Panc1 (cell line): ENCODE data around the gene NADK2. TPM values are rescaled to one million over a fixed set of nuclear protein-coding genes. Genes with fewer than 3 reads are reported as not detected.

Experiments
- ATAC-seq: fragments of 200-7000 bp; cut with Tn5 transposase; 2 replicates; pipeline ENCODE4 v1.9.1; 2020; ENCODE audit warnings: mild to moderate bottlenecking, moderate library complexity
- BruUV-seq: library from RNA; stranded (reverse); fragments of 400-500 nt; replicated peaks from 2 replicates; lab custom pipeline; 2021; lab: Mats Ljungman, UMichigan
- CTCF ChIA-PET: fragments of 300-600 bp; sonication (Branson Sonifier 250); formaldehyde crosslinking; loops from one replicate; lab custom pipeline; 2022; ENCODE audit warnings: antibody characterized with exemption; lab: Charles Lee
- POLR2A ChIA-PET: fragments of 300-600 bp; sonication (Branson Sonifier 250); formaldehyde crosslinking; loops from one replicate; lab custom pipeline; 2022; ENCODE audit warnings: antibody characterized with exemption; lab: Charles Lee
- DNase-seq: peaks from one replicate; pipeline ENCODE4 v3.0.0-alpha.2; 2010; ENCODE audit warnings: low read depth, low spot score
- H3K27ac ChIP-seq: 2 replicates; pipeline ENCODE4 v1.5.1; 2011; ENCODE audit warnings: mild to moderate bottlenecking, low read length, inconsistent platforms
- H3K27me3 ChIP-seq: fragments of 200-500 bp; sonication (Bioruptor generic); 2 replicates; pipeline ENCODE4 v1.6.0; 2014; ENCODE audit warnings: low read length, inconsistent platforms; ENCODE audit not compliant: control insufficient read depth, insufficient read depth
- H3K36me3 ChIP-seq: fragments of 200-500 bp; sonication (Bioruptor generic); 2 replicates; pipeline ENCODE4 v1.5.1; 2014; ENCODE audit warnings: inconsistent platforms, mild to moderate bottlenecking, low read length, moderate library complexity; ENCODE audit not compliant: control insufficient read depth, insufficient read depth
- H3K4me1 ChIP-seq: 2 replicates; pipeline ENCODE4 v1.5.1; 2011; ENCODE audit warnings: inconsistent platforms, mild to moderate bottlenecking, low read length, moderate library complexity; ENCODE audit not compliant: control insufficient read depth, insufficient read depth
- H3K4me3 ChIP-seq, 2 experiments: 2 replicates each; pipeline ENCODE4 v1.5.1; 2011 to 2012; ENCODE audit warnings: low read depth in 2 of 2, low read length in 2 of 2, mild to moderate bottlenecking in 2 of 2, inconsistent platforms in 1 of 2, moderate library complexity in 1 of 2
- H3K9me3 ChIP-seq: fragments of 200-500 bp; sonication (Bioruptor generic); 2 replicates; pipeline ENCODE4 v1.5.1; 2014; ENCODE audit warnings: low read depth, mild to moderate bottlenecking, inconsistent platforms, low read length, moderate library complexity; ENCODE audit not compliant: control insufficient read depth, insufficient read depth
- POLR2AphosphoS5 ChIP-seq: IDR thresholded peaks from 2 replicates; pipeline ENCODE4 v1.6.1; 2012; ENCODE audit warnings: mild to moderate bottlenecking, low read depth, low read length, moderate library complexity
- REST ChIP-seq, 2 experiments: IDR thresholded peaks; 2 replicates each; pipeline ENCODE4 v1.6.1; 2011 to 2012; ENCODE audit warnings: low read depth in 2 of 2, control low read depth in 1 of 2, low read length in 1 of 2, mild to moderate bottlenecking in 1 of 2, moderate library complexity in 1 of 2; ENCODE audit not compliant: insufficient read depth in 1 of 2
- SIN3A ChIP-seq: IDR thresholded peaks from 2 replicates; pipeline ENCODE4 v1.6.1; 2012; ENCODE audit warnings: low read depth, mild to moderate bottlenecking, low read length, moderate library complexity, borderline replicate concordance; ENCODE audit not compliant: insufficient read depth
- TCF7L2 ChIP-seq: IDR thresholded peaks from 2 replicates; pipeline ENCODE4 v1.6.1; 2011; ENCODE audit warnings: mild to moderate bottlenecking, low read depth, low read length, inconsistent platforms
- in situ Hi-C: cut with HindIII; loops from 2 replicates; pipeline ENCODE4 v1.10.0; 2016; ENCODE audit warnings: low sequenced_read_pairs, low pct_unique_long_range_greater_than_20kb
- intact Hi-C: fragments of 100-400 bp; cut with micrococcal nuclease; formaldehyde crosslinking; loops from one replicate; pipeline ENCODE4 v1.10.0; 2022; ENCODE audit not compliant: unreplicated experiment
- total RNA-seq: library from RNA; stranded (reverse); gene quantifications from one replicate; pipeline ENCODE4 v1.2.1, GENCODE V29; 2021; ENCODE audit not compliant: unreplicated experiment
- TF ChIP-seq, protein P1 (sequence below): fragments of 450-650 bp; IDR thresholded peaks from 2 replicates; pipeline ENCODE4 v1.5.1; 2017; ENCODE audit warnings: mild to moderate bottlenecking

NADK2 gene
- total RNA-seq, 1 experiment from 2014 or later: 22.5 TPM

- no peak overlapping the region for H3K4me3 ChIP-seq
- intact Hi-C loops (no loop called here), in situ Hi-C loops (no loop called here)
- H3K27ac ChIP-seq: no peak overlapping the region
- no TSS peak for BruUV-seq
- CTCF ChIA-PET: no interaction called here
- ATAC-seq (no peak), DNase-seq (no peak)
- no peaks in the 10 kb centered on the region; the same call in 1 of the 2 replicates for H3K36me3 ChIP-seq
- H3K27me3 ChIP-seq: no peaks in the 10 kb centered on the region
- H3K9me3 ChIP-seq: no peaks in the 10 kb centered on the region
- no peak for TF ChIP-seq POLR2AphosphoS5
- no peak for TF ChIP-seq REST (IDR thresholded peaks at IDR 0.05; ENCODE audit: insufficient read depth in 1 of 2, low read depth in 2 of 2, low read length in 1 of 2)
- TF ChIP-seq, protein P1, sequence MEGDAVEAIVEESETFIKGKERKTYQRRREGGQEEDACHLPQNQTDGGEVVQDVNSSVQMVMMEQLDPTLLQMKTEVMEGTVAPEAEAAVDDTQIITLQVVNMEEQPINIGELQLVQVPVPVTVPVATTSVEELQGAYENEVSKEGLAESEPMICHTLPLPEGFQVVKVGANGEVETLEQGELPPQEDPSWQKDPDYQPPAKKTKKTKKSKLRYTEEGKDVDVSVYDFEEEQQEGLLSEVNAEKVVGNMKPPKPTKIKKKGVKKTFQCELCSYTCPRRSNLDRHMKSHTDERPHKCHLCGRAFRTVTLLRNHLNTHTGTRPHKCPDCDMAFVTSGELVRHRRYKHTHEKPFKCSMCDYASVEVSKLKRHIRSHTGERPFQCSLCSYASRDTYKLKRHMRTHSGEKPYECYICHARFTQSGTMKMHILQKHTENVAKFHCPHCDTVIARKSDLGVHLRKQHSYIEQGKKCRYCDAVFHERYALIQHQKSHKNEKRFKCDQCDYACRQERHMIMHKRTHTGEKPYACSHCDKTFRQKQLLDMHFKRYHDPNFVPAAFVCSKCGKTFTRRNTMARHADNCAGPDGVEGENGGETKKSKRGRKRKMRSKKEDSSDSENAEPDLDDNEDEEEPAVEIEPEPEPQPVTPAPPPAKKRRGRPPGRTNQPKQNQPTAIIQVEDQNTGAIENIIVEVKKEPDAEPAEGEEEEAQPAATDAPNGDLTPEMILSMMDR: no peak
- no peak for TF ChIP-seq SIN3A
- TF ChIP-seq TCF7L2: no peak
- no peaks in the 10 kb centered on the region for H3K4me1 ChIP-seq
- POLR2A ChIA-PET: no interaction called here
Measured at GRCh38 chr5:36206913-36207312, 34.8 kb downstream of the NADK2 start.

DNA sequence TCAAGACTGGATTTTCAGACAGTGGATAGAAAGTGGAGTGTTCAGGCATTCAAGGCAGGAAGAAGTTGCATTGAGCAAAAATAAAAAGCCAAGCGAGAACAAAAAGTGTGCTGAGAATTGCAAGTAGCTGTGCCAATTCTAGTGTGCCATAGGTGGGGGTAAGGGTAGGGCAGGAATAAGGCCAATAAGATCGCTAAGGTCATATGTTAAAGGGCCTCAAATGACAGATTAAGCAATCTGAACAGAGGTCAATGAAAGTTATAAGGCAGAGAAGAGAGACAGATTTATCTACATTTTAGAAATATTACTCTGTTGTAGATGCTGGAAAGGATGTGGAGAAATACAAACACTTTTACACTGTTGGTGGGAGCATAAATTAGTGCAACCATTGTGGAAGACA lies 36.4 kb downstream of the NADK2 start:
- H3K36me3 ChIP-seq: peaks cover 3% of the 10 kb centered on the region; the same call in 1 of the 2 replicates
- no peak overlapping the region for H3K27ac ChIP-seq
- no peak overlapping the region for H3K4me3 ChIP-seq
- no TSS peak for BruUV-seq
- DNase-seq (no peak), ATAC-seq (no peak)
- H3K27me3 ChIP-seq: no peaks in the 10 kb centered on the region
- H3K4me1 ChIP-seq: no peaks in the 10 kb centered on the region
- no peaks in the 10 kb centered on the region for H3K9me3 ChIP-seq
- POLR2A ChIA-PET: no interaction called here
- intact Hi-C loops: no loop called here
- in situ Hi-C loops: no loop called here
- TF ChIP-seq SIN3A: no peak
- TF ChIP-seq, protein P1: no peak
- CTCF ChIA-PET: no interaction called here
